HepG2 (cell line): Measurements from ENCODE around the gene STRN4.

Experiments
- CTCF ChIP-seq: sonication (generic); formaldehyde crosslinking; IDR thresholded peaks from 2 replicates; pipeline ENCODE4 v1.5.0; 2020; ENCODE audit warnings: mild to moderate bottlenecking, missing genetic modification reagents, moderate library complexity
- ZNF740 ChIP-seq: sonication (generic); formaldehyde crosslinking; IDR thresholded peaks from 2 replicates; pipeline ENCODE4 v1.4.0; 2020; ENCODE audit warnings: missing genetic modification reagents

GRCh38 chr19:46696866-46697203, 49.4 kb downstream of the STRN4 start:
- TF ChIP-seq CTCF (CRISPR knock-in tag), result no peak
- no peak for TF ChIP-seq ZNF740
